Endothelial cell of umbilical vein (primary cell): ENCODE data around the gene TMEM250.
"Not testable (repeated sequence)": the region's sequence is repeated elsewhere in the genome, so short reads cannot be mapped to it uniquely, and the experiment has no call there.

ENCODE experiments used
- EZH2 ChIP-seq: IDR thresholded peaks from 2 replicates; pipeline ENCODE4 v1.6.1; 2012; ENCODE audit warnings: borderline replicate concordance, low read depth, mild to moderate bottlenecking, moderate library complexity, low read length, inconsistent platforms; ENCODE audit not compliant: severe bottlenecking
- MYC ChIP-seq: IDR thresholded peaks from one replicate; pipeline ENCODE4 v1.6.1; 2011; ENCODE audit warnings: mild to moderate bottlenecking, low read depth, low read length
- POLR2A ChIP-seq: IDR thresholded peaks from 2 replicates; pipeline ENCODE4 v1.6.1; 2012; ENCODE audit warnings: low read depth, mild to moderate bottlenecking, control low read depth, low read length
- POLR2AphosphoS5 ChIP-seq: IDR thresholded peaks from 2 replicates; pipeline ENCODE4 v1.6.1; 2012; ENCODE audit warnings: low read depth, mild to moderate bottlenecking, control low read depth, low read length, moderate library complexity; ENCODE audit not compliant: insufficient read depth
- TF ChIP-seq, protein P1 (sequence below), 2 donors: IDR thresholded peaks; 1 replicate in 1 of 2; 2 replicates in 1 of 2; pipeline ENCODE4 v1.5.1; 2011; ENCODE audit warnings: low read length in 2 of 2, mild to moderate bottlenecking in 2 of 2, moderate library complexity in 2 of 2, control low read depth in 1 of 2, inconsistent platforms in 1 of 2, low read depth in 1 of 2; ENCODE audit not compliant: insufficient read depth in 1 of 2; ENCODE audit errors: extremely low read depth in 1 of 2

GRCh38 chr9:136150664-136151213, 32.1 kb upstream of the TMEM250 start:
- not testable (repeated sequence) for TF ChIP-seq EZH2, MYC, POLR2A, POLR2AphosphoS5
- TF ChIP-seq, protein P1, sequence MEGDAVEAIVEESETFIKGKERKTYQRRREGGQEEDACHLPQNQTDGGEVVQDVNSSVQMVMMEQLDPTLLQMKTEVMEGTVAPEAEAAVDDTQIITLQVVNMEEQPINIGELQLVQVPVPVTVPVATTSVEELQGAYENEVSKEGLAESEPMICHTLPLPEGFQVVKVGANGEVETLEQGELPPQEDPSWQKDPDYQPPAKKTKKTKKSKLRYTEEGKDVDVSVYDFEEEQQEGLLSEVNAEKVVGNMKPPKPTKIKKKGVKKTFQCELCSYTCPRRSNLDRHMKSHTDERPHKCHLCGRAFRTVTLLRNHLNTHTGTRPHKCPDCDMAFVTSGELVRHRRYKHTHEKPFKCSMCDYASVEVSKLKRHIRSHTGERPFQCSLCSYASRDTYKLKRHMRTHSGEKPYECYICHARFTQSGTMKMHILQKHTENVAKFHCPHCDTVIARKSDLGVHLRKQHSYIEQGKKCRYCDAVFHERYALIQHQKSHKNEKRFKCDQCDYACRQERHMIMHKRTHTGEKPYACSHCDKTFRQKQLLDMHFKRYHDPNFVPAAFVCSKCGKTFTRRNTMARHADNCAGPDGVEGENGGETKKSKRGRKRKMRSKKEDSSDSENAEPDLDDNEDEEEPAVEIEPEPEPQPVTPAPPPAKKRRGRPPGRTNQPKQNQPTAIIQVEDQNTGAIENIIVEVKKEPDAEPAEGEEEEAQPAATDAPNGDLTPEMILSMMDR (IDR thresholded peaks at IDR 0.05; ENCODE audit: extremely low read depth in 1 of 2, insufficient read depth in 1 of 2, low read depth in 1 of 2, low read length in 2 of 2) = not testable (repeated sequence)
